Panc1 (cell line): ENCODE results near the gene RIN2.

Experiments used
- CTCF ChIP-seq: fragments of 450-650 bp; IDR thresholded peaks from 2 replicates; pipeline ENCODE4 v1.5.1; 2017; ENCODE audit warnings: mild to moderate bottlenecking
- POLR2AphosphoS5 ChIP-seq: IDR thresholded peaks from 2 replicates; pipeline ENCODE4 v1.6.1; 2012; ENCODE audit warnings: mild to moderate bottlenecking, low read depth, low read length, moderate library complexity
- REST ChIP-seq, 2 experiments: IDR thresholded peaks; 2 replicates each; pipeline ENCODE4 v1.6.1; 2011 to 2012; ENCODE audit warnings: low read depth in 2 of 2, control low read depth in 1 of 2, low read length in 1 of 2, mild to moderate bottlenecking in 1 of 2, moderate library complexity in 1 of 2; ENCODE audit not compliant: insufficient read depth in 1 of 2
- SIN3A ChIP-seq: IDR thresholded peaks from 2 replicates; pipeline ENCODE4 v1.6.1; 2012; ENCODE audit warnings: low read depth, mild to moderate bottlenecking, low read length, moderate library complexity, borderline replicate concordance; ENCODE audit not compliant: insufficient read depth
- TCF7L2 ChIP-seq: IDR thresholded peaks from 2 replicates; pipeline ENCODE4 v1.6.1; 2011; ENCODE audit warnings: mild to moderate bottlenecking, low read depth, low read length, inconsistent platforms

GRCh38 chr20:19799325-19799724 lies 41.3 kb downstream of the RIN2 start:
- TF ChIP-seq CTCF (no peak), POLR2AphosphoS5 (no peak), TCF7L2 (no peak), SIN3A (no peak), REST (IDR thresholded peaks at IDR 0.05; ENCODE audit: insufficient read depth in 1 of 2, low read depth in 2 of 2, low read length in 1 of 2) (no peak)
